GM21825 (cell line): ENCODE measurements around the gene PEX16.
"Not testable (repeated sequence)": the region's sequence is repeated elsewhere in the genome, so short reads cannot be mapped to it uniquely, and the experiment has no call there.

Experiments
- ATAC-seq: cut with Tn5 transposase; IDR thresholded peaks from one replicate; pipeline ENCODE4 v1.9.1; 2021; ENCODE audit warnings: mild to moderate bottlenecking, moderate library complexity; ENCODE audit not compliant: unreplicated experiment

The PEX16 gene

GRCh38 chr11:45900175-45900800 is 17.4 kb downstream of the PEX16 start:
- ATAC-seq: not testable (repeated sequence)

DNA sequence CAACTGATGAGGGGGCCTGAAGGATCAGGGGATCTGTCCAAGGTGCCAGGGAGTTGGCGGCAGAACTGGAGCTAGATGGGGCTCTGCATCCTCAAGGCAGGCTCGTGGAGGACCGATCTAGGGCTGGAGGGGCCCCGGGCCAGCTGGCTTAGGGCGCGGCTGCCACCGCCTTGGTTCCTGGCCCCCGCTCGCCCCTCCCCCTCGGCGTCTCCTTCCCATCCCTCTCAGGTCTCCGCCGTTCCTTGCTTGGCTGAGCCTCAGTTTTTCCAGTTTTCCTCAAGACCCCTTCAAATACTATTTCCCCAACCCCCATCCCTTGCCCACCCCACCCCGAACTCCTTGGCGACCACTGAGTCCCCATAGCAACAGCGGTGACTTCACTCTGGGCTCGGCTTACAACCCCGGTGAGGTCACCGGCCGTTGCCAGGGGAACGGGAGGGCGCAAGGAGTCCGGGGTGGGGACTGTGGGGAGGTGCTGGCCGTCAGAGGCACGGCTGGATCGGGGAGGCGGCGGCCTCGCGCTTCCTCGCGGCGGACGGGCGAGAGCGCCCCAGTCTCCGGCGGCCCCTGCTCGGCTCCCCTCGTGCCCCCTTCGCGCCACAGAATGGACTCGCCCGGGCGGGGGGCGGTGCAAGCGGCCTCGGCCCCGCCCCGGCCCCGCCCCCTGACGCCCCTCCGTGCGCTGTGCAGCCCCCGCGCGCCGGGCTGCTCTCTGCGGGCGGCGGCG is 18.1 kb downstream of the PEX16 start:
- no peak for ATAC-seq

GRCh38 chr11:45899086-45899447 is 18.6 kb downstream of the PEX16 start:
- no peak for ATAC-seq

GRCh38 chr11:45897556-45897955 is 20.1 kb downstream of the PEX16 start:
- no peak for ATAC-seq

DNA sequence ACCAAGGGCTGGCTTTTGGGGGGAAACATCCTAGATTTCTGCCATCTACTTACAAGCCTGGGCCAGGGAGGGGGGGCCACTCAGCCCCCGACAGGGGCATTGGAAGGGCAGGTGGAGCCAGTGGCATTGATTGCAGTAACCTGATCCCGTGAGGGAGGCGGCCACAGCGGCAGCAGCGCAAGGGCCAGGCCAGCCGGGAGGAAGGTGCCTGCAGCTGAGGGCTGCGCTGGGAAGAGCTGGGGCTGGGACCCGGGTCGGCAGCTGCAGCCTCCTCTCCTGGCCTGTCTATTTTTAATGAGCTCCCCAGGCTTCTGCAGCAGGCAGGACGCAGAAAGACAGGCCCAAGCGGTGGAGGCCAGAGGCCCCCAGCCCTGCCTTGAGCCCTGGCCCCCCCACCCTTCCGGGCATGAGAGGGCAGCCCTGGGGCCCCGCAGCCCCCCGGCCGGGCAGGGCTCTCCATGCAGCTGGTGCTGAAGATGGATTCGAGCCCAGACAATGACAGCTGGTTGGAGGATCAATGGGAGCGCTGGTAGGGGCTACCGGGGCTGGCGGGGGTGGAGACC is 21.2 kb downstream of the PEX16 start:
- no peak for ATAC-seq

DNA sequence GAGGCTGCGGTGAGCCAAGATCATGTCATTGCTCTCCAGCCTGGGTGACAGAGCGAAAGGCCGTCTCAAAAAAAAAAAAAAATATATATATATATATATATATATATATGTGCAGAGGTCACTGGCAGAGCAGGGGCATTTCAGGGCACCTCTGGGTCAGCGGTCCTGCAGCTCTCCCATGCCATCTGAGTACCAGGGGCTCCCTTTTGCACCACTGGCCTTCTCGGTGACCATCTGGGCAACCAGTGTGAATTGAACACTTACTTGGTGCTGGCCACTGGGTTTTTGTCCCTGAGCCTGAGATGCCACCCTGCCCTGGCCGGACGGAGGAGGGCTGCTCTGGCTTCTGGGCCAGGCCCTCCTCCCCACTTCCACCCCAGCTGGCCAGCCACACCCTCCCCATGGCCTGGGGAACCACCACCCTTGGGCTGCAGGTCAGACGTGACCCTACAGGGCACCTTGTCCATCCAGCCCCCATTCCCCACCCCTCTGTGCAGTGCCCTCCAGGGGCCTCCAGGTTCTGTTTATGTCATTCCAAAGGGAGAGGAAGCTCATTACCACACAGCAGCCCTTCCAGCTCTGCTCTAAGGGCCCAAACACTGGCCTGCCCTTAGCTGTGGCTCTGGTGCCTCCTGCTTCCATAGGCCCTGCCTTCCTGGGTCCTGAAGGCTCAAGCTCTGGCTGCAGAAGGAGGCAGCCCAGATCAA is 22.0 kb downstream of the PEX16 start:
- no peak for ATAC-seq

- ATAC-seq: no peak
These were observed 23.0 kb downstream of the PEX16 start for GRCh38 chr11:45894555-45895247.

DNA sequence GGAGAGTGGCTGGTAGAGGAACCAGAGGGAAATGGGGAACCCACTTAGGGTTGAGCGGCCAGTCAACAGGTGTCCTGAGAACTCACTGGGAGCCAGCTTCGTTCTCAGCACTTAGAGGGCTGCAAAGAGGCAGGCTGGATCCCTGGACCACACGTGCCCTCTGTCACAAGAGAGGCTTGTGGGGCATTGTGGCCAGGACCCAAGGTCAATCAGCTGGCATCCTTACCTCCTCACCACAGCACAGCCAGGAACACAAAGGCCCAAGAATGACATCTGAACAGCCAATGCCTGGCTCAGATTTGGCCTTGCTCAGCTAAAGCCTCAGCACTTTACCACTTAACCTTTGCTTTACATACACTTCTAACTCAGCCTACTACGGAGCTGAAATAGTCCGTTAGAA is 24.8 kb downstream of the PEX16 start:
- no peak for ATAC-seq

- no peak for ATAC-seq
These were observed 26.7 kb downstream of the PEX16 start for GRCh38 chr11:45890886-45891550.

- ATAC-seq: no peak
These were observed 27.7 kb downstream of the PEX16 start for GRCh38 chr11:45889966-45890365.

DNA sequence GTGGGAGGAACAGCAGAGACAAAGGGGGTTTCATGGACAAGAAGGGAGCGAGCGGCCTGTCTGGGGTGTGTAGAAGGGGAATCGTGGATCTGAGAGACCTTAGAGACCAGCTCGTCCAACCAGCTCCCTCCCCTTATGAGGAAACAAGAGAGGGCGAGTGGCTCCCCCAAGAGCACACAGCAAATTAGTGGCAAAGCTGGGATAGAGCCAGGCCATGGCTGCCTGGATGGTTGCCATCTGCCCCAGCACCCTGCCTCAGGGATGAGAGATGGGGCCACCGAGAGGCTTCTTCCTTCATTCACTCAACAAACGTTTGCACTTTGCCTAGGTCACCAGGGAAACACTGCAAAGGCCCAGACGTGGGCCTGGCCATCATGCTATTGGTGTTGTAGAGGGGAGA is 28.1 kb downstream of the PEX16 start:
- no peak for ATAC-seq

GRCh38 chr11:45887587-45887986 is 30.1 kb downstream of the PEX16 start:
- ATAC-seq: no peak

DNA sequence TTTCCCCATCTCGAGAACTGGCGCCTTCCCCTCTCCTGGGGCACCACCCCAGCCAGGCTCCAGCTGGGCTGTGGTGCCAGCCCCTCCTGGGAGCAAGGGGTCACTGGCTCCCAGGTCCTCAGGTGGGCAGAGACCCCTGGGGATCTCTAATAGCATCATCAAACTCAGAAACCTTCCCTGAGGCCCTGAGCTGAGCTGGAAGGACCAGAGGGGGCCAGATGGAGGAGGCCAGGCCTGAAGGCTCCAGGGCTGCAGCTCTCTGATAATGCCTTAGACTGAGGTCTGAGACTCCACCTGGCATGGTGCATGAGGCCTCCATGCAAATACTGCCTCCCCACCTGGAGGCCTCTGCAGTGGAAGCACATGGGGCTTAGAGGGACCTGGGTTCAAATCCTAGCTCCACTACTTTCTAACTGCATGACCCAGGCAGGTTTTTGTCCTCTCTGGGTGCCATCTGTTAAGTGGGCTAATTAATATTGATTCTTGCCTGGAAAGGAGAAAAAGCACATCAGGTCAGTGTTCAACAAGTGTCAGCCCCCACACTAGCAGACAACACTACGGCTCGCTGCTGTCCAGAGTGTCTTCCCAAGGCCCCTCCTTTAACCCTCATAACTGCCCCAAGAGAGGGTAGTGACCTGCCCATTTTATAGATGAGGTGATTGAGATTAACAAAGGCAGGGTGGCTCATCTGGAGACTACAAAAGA is 30.7 kb downstream of the PEX16 start:
- no peak for ATAC-seq

DNA sequence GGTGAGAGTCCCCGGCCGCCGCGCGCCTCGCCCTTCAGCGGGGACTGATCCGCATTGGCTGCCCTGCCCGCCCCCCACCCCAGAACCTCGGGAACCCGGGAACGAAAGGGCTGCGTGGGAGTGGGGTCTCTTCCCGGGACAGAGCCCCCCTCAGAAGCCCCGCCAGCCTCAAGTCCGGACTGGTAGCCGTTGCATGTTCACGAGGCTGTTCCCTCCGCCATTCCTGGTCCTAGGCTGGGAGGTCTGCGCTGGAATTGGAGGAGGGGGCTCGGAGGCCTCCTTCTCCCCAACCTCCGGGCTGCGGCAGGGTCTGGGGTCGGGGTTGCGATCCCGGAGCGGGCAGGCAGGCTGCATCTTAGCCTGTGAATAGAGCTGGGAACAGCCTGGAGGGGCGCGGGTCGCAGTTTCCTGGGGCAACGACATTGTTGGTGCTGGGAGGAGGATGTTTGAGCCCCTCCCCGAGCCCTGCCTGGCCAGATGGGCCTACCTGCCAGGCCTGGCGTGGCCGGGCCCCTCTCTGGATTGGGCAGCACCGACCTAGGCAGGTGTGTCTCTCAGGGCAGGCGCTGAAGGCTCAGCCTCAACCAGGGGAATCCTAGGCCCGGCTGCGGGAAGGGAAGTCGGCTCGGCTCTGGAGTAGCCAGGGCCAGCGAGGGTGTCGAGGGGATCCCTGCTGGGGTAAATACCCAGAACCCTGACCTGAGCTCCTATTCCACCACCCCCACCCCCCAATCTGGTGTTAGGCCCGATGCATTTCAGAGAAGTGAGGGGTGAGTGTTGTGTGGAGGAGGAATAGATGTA is 31.6 kb downstream of the PEX16 start:
- no peak for ATAC-seq

DNA sequence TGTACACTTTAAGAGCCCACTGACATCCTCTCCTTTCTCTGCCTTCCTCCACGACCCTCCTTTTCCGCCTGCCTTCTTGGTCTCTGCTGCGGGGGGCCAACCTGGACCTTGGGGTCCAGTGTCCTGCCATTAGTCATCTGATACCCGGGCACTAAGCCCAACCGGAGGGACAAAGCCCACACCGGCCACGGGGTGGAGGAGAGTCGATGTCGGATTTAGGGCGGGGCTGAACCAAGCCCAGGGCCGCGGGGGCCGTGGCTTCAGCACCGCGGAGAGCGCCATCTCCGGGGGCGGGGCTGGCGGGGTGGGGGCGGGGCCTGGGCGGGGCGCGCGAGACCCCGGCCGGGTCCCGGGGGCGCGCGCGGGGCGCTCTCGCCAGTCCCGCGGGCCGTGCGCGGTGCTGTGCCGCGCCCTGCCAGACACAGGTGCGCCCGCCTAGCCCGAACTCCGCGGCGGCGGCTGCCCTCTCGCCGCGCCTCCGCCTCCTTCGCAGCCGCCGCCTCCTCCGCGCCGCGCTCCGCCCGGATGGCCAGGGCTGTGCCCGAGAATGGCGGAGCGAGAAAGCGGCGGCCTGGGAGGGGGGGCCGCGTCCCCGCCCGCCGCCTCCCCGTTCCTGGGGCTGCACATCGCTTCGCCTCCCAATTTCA is 32.3 kb downstream of the PEX16 start, which contains the start of gene MAPK8IP1:
MAPK8IP1 (plus strand) TSS at position 378 of the 647 bp plus-strand sequence; CDS start at position 548, 170 bp downstream.
- ATAC-seq: peak; percentile 65

- ATAC-seq: no peak
These were observed 33.0 kb downstream of the PEX16 start for GRCh38 chr11:45884596-45885185.

- ATAC-seq: no peak
These were observed 35.8 kb downstream of the PEX16 start for GRCh38 chr11:45881708-45882368.
